ENCODE data around the gene TMEM171.

GRCh38 chr5:73121119-73121463 is 716 bp downstream of the TMEM171 start:
- TF ChIP-seq CTCF (IDR thresholded peaks at IDR 0.05; ENCODE audit: low read depth, low read length) (no peak), POLR2A (IDR thresholded peaks at IDR 0.05; ENCODE audit: extremely low read depth, insufficient read length) (no peak)
